KBM-7 (cell line): ENCODE data around the gene COMT.
"Not testable (repeated sequence)": the region's sequence is repeated elsewhere in the genome, so short reads cannot be mapped to it uniquely, and the experiment has no call there.

Experiments
- DNase-seq: peaks from one replicate; pipeline ENCODE4 v3.0.0-alpha.2; 2015
- in situ Hi-C: fragments of 300-500 bp; cut with MboI; formaldehyde crosslinking; loops from 2 replicates; pipeline ENCODE4 v1.14.3; 2020; ENCODE audit warnings: low sequenced_read_pairs, low pct_unique_long_range_greater_than_20kb, mixed read lengths

Gene COMT

DNA sequence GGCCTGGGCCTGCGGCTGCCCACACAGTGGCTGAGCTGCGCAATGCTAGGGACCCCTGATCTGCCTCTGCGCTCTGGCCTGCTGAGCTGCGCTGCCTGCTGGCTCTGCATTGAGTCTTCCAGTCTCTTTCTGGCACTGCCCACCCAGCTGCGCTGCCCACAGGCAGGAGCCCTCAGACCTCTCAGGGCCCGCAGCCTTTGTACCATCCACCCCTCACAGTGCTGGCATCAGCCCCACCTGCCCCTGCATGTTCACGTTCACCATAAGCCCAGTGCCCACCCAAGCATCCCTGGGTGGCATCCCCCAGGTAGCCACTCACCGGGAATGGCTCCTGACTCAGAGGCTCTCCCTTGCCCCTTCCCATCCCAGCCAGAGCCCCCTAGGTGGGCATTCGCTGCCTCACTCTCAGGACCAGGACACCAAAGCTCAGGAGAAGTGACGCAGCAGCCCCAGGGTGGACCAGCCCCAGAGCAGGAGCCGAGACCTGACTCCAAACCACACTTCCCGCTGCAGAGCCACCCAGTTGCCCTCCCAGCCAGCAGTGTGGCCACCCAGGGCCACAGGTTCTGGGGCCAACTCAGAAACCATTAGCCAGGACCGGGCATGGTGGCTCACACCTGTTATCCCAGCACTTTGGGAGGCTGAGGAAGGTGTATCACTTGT, 21.7 kb upstream of the COMT start:
- no peak for DNase-seq
- in situ Hi-C loops: loop anchor here (10.0 to 25.0 kb wide), 2 partner anchors 92 to 165 kb away; partner anchors contain the start of genes ARVCF and TANGO2

DNA sequence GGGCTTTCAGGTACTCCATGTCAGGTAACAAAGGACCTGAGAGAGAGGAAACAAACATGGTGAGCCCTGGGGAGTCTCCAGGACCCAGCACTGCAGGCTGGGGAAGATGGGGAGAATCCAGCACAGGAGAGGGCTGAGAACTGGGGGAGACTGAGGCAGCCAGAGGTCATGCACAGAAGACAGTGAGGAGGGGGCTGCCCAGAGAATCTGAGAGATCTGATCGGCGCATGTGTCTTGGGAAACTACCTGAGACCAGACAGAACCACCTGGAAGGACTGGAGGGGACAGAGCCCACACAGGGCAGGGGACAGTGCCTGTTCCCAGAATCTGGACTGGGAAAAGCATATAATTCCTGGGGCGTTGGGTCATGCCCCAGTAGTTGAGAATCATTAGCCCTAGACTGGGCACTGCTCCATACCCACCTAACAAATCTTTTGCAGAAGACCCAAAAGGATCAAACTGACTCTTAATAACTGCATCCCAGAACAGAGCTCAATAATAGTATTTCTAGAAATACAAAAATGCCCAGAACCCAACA, 20.0 kb upstream of the COMT start:
- DNase-seq: no peak
- in situ Hi-C loops: loop anchor here (25.0 kb wide), 1 partner anchor 91 kb away; the partner anchor contains the start of genes ARVCF and TANGO2

GRCh38 chr22:19923914-19924513, 17.6 kb upstream of the COMT start:
- in situ Hi-C loops: loop anchor here (25.0 kb wide), 1 partner anchor 88 kb away; the partner anchor contains the start of genes ARVCF and TANGO2

DNA sequence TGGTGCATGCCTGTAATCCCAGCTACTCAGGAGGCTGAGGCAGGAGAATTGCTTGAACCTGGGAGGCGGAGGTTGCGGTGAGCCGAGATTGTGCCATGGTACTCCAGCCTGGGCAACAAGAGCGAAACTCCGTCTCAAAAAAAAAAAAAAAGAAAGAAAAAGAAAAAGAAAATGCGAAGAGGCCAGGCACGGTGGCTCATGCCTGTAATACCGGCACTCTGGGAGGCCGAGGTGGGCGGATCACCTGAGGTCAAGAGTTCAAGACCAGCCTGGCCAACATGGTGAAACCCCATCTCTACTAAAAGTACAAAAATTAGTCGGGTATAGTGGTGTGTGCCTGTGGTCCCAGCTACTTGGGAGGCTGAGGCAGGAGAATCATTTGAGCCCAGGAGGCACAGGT, 15.5 kb upstream of the COMT start:
- DNase-seq, in situ Hi-C loops: not testable (repeated sequence)

More at GRCh38 chr22:19923914-19924513, 17.6 kb upstream of the COMT start:
- no peak for DNase-seq

GRCh38 chr22:19927696-19928095, 13.9 kb upstream of the COMT start:
- in situ Hi-C loops: no loop called here
- DNase-seq: no peak

- in situ Hi-C loops: no loop called here
- no peak for DNase-seq
Observed at GRCh38 chr22:19928207-19928606, 13.4 kb upstream of the COMT start.

DNA sequence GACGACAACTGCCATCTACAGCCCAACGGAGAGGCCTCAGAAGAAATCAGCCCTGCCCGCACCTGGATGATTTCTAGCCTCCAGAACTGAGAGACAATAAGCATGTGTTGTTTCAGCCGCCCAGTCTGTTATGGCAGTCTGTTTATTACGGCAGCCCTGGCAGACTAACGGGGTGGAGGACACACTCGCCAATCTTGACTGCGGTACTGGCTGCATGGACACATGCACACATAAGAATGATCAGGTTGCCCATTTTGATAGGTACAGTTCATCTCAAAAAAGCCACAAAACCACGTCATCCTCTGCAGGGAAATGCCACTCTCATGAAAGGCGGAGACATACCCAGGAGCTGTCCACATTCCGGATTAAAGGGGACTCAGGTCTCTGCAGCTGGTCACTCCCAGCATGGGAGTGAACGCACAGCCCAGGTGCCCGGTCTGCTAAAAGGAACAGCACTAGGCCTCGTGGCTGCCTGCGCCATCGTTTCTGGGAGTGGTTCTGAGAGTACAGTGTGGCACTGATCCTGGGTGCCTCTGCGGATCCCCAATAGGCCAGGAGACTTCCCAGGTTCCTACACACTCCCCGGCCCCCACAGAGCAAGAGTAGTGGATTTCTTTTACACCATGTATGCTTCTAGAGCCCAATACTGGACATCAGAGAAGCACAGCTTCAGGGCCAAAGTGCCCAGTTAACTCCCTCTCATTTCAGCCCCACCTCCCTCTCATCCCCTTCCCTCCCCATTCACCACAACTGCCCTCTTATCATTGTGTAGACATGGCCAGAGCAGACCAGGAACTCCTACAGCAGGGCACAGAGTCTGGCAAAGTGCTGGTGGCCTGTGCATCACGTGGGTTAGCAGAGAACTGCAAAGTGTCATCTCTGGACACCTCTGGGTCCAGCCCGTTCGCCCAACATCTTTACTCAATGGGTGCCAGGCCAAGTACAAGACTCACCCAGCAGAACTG, 11.7 kb upstream of the COMT start:
- in situ Hi-C loops: no loop called here
- DNase-seq: no peak

GRCh38 chr22:19930551-19931486, 10.8 kb upstream of the COMT start:
- in situ Hi-C loops: no loop called here
- no peak for DNase-seq

GRCh38 chr22:19931514-19931913, 10.1 kb upstream of the COMT start:
- in situ Hi-C loops: no loop called here
- DNase-seq: no peak

- DNase-seq: no peak
- in situ Hi-C loops: no loop called here
Observed at GRCh38 chr22:19932367-19933206, 9.0 kb upstream of the COMT start.

GRCh38 chr22:19933341-19934241, 8.0 kb upstream of the COMT start:
- DNase-seq: no peak

GRCh38 chr22:19935123-19935718, 6.4 kb upstream of the COMT start:
- DNase-seq, in situ Hi-C loops: not testable (repeated sequence)

More at GRCh38 chr22:19933341-19934241, 8.0 kb upstream of the COMT start:
- in situ Hi-C loops: no loop called here

- in situ Hi-C loops: no loop called here
- no peak for DNase-seq
Observed at GRCh38 chr22:19936513-19936912, 5.1 kb upstream of the COMT start.

DNA sequence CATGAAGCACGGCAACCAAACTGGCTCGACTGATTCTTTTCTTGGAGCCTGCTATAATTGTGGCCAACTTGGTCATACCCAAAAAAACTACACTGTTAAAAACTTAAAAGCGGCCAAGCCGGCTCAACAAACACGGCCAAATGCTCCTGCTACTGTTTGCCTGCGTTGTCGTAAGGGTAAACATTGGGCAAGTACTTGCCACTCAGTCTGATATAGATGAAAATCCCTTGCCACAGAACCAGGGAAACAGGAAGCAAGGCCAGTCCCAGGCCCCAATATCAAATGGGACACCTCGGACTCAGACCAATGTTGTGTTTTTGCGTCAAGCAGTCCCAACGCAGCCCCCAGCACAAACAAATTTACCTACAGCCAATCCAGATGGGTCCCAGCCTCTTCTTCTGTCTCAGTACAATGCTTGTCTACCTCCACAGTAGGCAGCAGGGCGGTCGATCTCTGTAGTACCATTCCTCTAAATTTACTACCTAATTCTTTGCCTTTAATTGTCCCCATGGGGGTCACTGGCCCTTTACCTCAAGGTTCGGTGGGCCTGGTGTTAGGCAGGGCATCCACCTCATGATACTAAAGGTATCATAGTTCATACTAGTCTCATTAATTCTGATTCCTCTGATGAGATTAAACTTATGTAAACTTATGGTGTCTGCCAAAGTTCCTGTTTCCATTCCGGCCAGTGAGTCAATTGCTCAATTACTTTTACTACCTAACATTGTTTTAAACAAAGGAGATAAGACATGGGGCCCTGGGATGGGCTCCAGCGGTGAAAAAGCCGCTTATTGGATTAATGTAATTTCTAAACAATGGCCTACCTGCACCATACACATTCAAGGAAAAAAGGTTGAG, 3.7 kb upstream of the COMT start:
- DNase-seq: no peak

More for the DNA sequence above, 3.7 kb upstream of the COMT start:
- in situ Hi-C loops: no loop called here
